Uterus (tissue), 2 donors: ENCODE data around the gene ZSCAN21.
"Not testable (repeated sequence)": the region's sequence is repeated elsewhere in the genome, so short reads cannot be mapped to it uniquely, and the experiment has no call there.

Source experiments
- CTCF ChIP-seq, 4 experiments: fragments of 200-600 bp in 2 of 4; fragments of 450-650 bp in 2 of 4; sonication (generic) in 2 of 4; IDR thresholded peaks; one replicate each; pipeline ENCODE4 v1.5.1; 2016 to 2019; ENCODE audit warnings: antibody characterized with exemption in 4 of 4, mild to moderate bottlenecking in 2 of 4, moderate library complexity in 1 of 4
- POLR2A ChIP-seq, 2 donors: fragments of 450-650 bp; IDR thresholded peaks; one replicate each; pipeline ENCODE4 v1.6.1; 2016; ENCODE audit warnings: antibody characterized with exemption in 2 of 2, mild to moderate bottlenecking in 1 of 2, moderate library complexity in 1 of 2

- not testable (repeated sequence) for TF ChIP-seq CTCF, POLR2A (IDR thresholded peaks at IDR 0.05)
Measured at GRCh38 chr7:100009952-100010351, 39.6 kb upstream of the ZSCAN21 start.
